K562 (cell line): ENCODE data around the gene SLC35G6. TPM values are rescaled to one million over a fixed set of nuclear protein-coding genes. Genes with fewer than 3 reads are reported as not detected.

Experiments used
- ATAC-seq: fragments of 200-7000 bp; cut with Tn5 transposase; 3 replicates; pipeline ENCODE4 v1.9.1; 2020; ENCODE audit warnings: moderate library complexity
- BruUV-seq: library from RNA; stranded (reverse); fragments of 400-500 nt; replicated peaks from 2 replicates; lab custom pipeline; 2021; lab: Mats Ljungman, UMichigan
- CTCF ChIA-PET: fragments of 300-600 bp; formaldehyde crosslinking; extraction: SDS; loops from one replicate; lab custom pipeline; 2021; ENCODE audit warnings: low intra/inter-chr PET ratio; lab: Yijun Ruan, JAX
- POLR2A ChIA-PET: fragments of 300-600, 350-650 bp; sonication (Branson Sonifier 250); formaldehyde crosslinking; extraction: SDS; loops from one replicate; lab custom pipeline; 2021; ENCODE audit warnings: antibody characterized with exemption, inconsistent platforms; lab: Yijun Ruan, JAX
- DNase-seq, 4 experiments: peaks; one replicate each; pipeline versions ENCODE4 v3.0.0 to v3.0.0-alpha.2; 2011 to 2018; ENCODE audit warnings: low spot score in 3 of 4, mixed read lengths in 3 of 4; ENCODE audit errors: extremely low read depth in 1 of 4
- FAIRE-seq: peaks from 2 replicates; lab custom pipeline; 2011; peaks lifted over from hg19 to GRCh38; lab: Jason Lieb, UNC
- H2AFZ ChIP-seq: 2 replicates; pipeline ENCODE4 v1.6.0; 2011; ENCODE audit warnings: low read depth, low read length, control low read depth, inconsistent platforms
- H3K27ac ChIP-seq: fragments of 200-600 bp; 3 replicates; pipeline ENCODE4 v1.8.0; 2011; ENCODE audit warnings: low read depth, mild to moderate bottlenecking, control low read depth, inconsistent platforms, low read length, moderate library complexity, mixed read lengths; ENCODE audit errors: extremely low read depth
- H3K27me3 ChIP-seq, 2 experiments: fragments of 300-600 bp in 1 of 2; 2 replicates in 1 of 2; 3 replicates in 1 of 2; pipeline versions ENCODE4 v1.6.0 to v1.8.0; 2011; ENCODE audit warnings: inconsistent platforms in 2 of 2, low read length in 2 of 2, mild to moderate bottlenecking in 1 of 2, mixed read lengths in 1 of 2, moderate library complexity in 1 of 2; ENCODE audit not compliant: control insufficient read depth in 2 of 2, insufficient read depth in 2 of 2
- H3K36me3 ChIP-seq: fragments of 300-600 bp; 3 replicates; pipeline ENCODE4 v1.8.0; 2011; ENCODE audit warnings: mild to moderate bottlenecking, low read length, inconsistent platforms; ENCODE audit not compliant: control insufficient read depth, insufficient read depth
- H3K4me1 ChIP-seq, 2 experiments: fragments of 200-600 bp in 1 of 2; replicated peaks in 1 of 2; 2 replicates in 1 of 2; 3 replicates in 1 of 2; pipeline versions ENCODE4 v1.5.1 to v1.8.0; 2011; ENCODE audit warnings: inconsistent platforms in 2 of 2, low read length in 2 of 2, mild to moderate bottlenecking in 1 of 2, mixed read lengths in 1 of 2, moderate library complexity in 1 of 2; ENCODE audit not compliant: control insufficient read depth in 2 of 2, insufficient read depth in 2 of 2
- H3K4me2 ChIP-seq: 2 replicates; pipeline ENCODE4 v1.6.1; 2011; ENCODE audit warnings: low read length, control low read depth, inconsistent platforms, mixed read lengths; ENCODE audit not compliant: insufficient read depth
- H3K4me3 ChIP-seq: fragments of 200-600 bp; sonication (generic), shearing (Covaris generic); 2 replicates; pipeline ENCODE4 v1.5.1; 2016; ENCODE audit warnings: control low read depth, inconsistent platforms
- H3K79me2 ChIP-seq: fragments of 200-600 bp; 3 replicates; pipeline ENCODE4 v1.8.0; 2011; ENCODE audit warnings: low read length, inconsistent platforms; ENCODE audit not compliant: control insufficient read depth, insufficient read depth
- H3K9ac ChIP-seq, 2 experiments: 2 replicates each; pipeline versions ENCODE4 v1.6.0 to v1.6.1; 2011; ENCODE audit warnings: low read depth in 2 of 2, low read length in 2 of 2, control low read depth in 1 of 2, inconsistent platforms in 1 of 2, mild to moderate bottlenecking in 1 of 2, mixed read lengths in 1 of 2; ENCODE audit not compliant: insufficient read depth in 1 of 2
- H3K9me1 ChIP-seq: one replicate; pipeline ENCODE4 v1.6.0; 2011; ENCODE audit warnings: inconsistent platforms, mild to moderate bottlenecking, low read length, moderate library complexity; ENCODE audit not compliant: control insufficient read depth, insufficient read depth
- H3K9me3 ChIP-seq: replicated peaks from 2 replicates; pipeline ENCODE4 v1.5.1; 2011; ENCODE audit warnings: low read depth, low read length, inconsistent platforms; ENCODE audit not compliant: control insufficient read depth, insufficient read depth
- H4K20me1 ChIP-seq: replicated peaks from 2 replicates; pipeline ENCODE4 v1.6.1; 2011; ENCODE audit warnings: low read length, inconsistent platforms, mixed read lengths; ENCODE audit not compliant: control insufficient read depth, insufficient read depth
- CC2D1A ChIP-seq: fragments of 450-650 bp; IDR thresholded peaks from 2 replicates; pipeline ENCODE4 v1.6.1; 2017; ENCODE audit warnings: mild to moderate bottlenecking
- CTBP1 ChIP-seq: fragments of 450-650 bp; IDR thresholded peaks from 2 replicates; pipeline ENCODE4 v1.6.1; 2016; ENCODE audit warnings: borderline replicate concordance
- FOXJ3 ChIP-seq: sonication (generic); formaldehyde crosslinking; IDR thresholded peaks from 2 replicates; pipeline ENCODE4 v1.4.0; 2020; ENCODE audit warnings: mild to moderate bottlenecking, missing genetic modification reagents
- FOXP1 ChIP-seq: sonication (generic); formaldehyde crosslinking; IDR thresholded peaks from 2 replicates; pipeline ENCODE4 v1.8.0; 2022; ENCODE audit warnings: mild to moderate bottlenecking, missing genetic modification reagents
- HDAC8 ChIP-seq: fragments of 450-650 bp; IDR thresholded peaks from 2 replicates; pipeline ENCODE4 v1.6.1; 2016; ENCODE audit warnings: mild to moderate bottlenecking, missing genetic modification characterization, moderate library complexity, missing compliant biosample characterization
- MEF2A ChIP-seq: IDR thresholded peaks from 2 replicates; pipeline ENCODE4 v1.6.1; 2011; ENCODE audit warnings: low read depth, mild to moderate bottlenecking, low read length, moderate library complexity; ENCODE audit not compliant: control insufficient read depth
- NR2C2 ChIP-seq, 2 experiments: fragments of 200-800 bp in 1 of 2; sonication (Bioruptor generic) in 1 of 2; sonication (generic) in 1 of 2; formaldehyde crosslinking in 1 of 2; IDR thresholded peaks; 2 replicates each; pipeline versions ENCODE4 v1.6.1 to v1.8.0; 2016 to 2022; ENCODE audit warnings: mild to moderate bottlenecking in 1 of 2, missing compliant biosample characterization in 1 of 2, missing genetic modification characterization in 1 of 2, missing genetic modification reagents in 1 of 2
- PHF21A ChIP-seq: fragments of 450-650 bp; IDR thresholded peaks from 2 replicates; pipeline ENCODE4 v1.6.1; 2017; ENCODE audit warnings: low read depth, borderline replicate concordance
- POLR3A ChIP-seq: IDR thresholded peaks from 2 replicates; pipeline ENCODE4 v1.6.1; 2011; ENCODE audit warnings: borderline replicate concordance, mild to moderate bottlenecking, moderate library complexity; ENCODE audit not compliant: insufficient read length, insufficient read depth; ENCODE audit errors: extremely low read depth
- RFX1 ChIP-seq: fragments of 450-650 bp; IDR thresholded peaks from 2 replicates; pipeline ENCODE4 v1.6.1; 2016; ENCODE audit warnings: mild to moderate bottlenecking, moderate library complexity
- TOE1 ChIP-seq, 2 experiments: fragments of 450-650 bp in 1 of 2; sonication (generic) in 1 of 2; formaldehyde crosslinking in 1 of 2; IDR thresholded peaks; 2 replicates each; pipeline versions ENCODE4 v1.7.1 to v1.8.0; 2016 to 2022; ENCODE audit warnings: borderline replicate concordance in 2 of 2, mild to moderate bottlenecking in 2 of 2, antibody characterized with exemption in 1 of 2, inconsistent platforms in 1 of 2, low read depth in 1 of 2, missing genetic modification reagents in 1 of 2, moderate library complexity in 1 of 2
- ZFX ChIP-seq: sonication (generic); formaldehyde crosslinking; IDR thresholded peaks from 2 replicates; pipeline ENCODE4 v1.8.0; 2022; ENCODE audit warnings: mild to moderate bottlenecking, missing genetic modification reagents, moderate library complexity
- ZNF23 ChIP-seq: fragments of 250-450 bp; sonication (Bioruptor Pico); IDR thresholded peaks from 2 replicates; pipeline ENCODE4 v1.4.0; 2020; ENCODE audit warnings: mild to moderate bottlenecking
- ZNF551 ChIP-seq: fragments of 250-450 bp; sonication (Bioruptor Pico); IDR thresholded peaks from 2 replicates; pipeline ENCODE4 v1.5.0; 2021; ENCODE audit warnings: mild to moderate bottlenecking, moderate library complexity
- ZNF583 ChIP-seq: fragments of 250-450 bp; sonication (Bioruptor Pico); IDR thresholded peaks from 2 replicates; pipeline ENCODE4 v1.4.0; 2020
- ZNF717 ChIP-seq: fragments of 250-450 bp; sonication (Bioruptor Pico); IDR thresholded peaks from 2 replicates; pipeline ENCODE4 v1.5.0; 2021
- WGBS: fragments of 100-300 bp; shearing (Covaris generic); methylation state at CpG from one replicate; pipeline ENCODE4 v1.1.6; 2016; ENCODE audit warnings: low coverage, mixed read lengths; ENCODE audit not compliant: insufficient coverage; ENCODE audit errors: missing lambda C conversion rate; 5-methylcytosine and 5-hydroxymethylcytosine counted together
- in situ Hi-C: fragments of 300-500 bp; cut with MboI; formaldehyde crosslinking; loops from 4 replicates; pipeline ENCODE4 v1.15.0; 2018; ENCODE audit warnings: inconsistent platforms, mixed read lengths
- intact Hi-C: fragments of 100-400 bp; cut with micrococcal nuclease; formaldehyde crosslinking; loops from 2 replicates; pipeline ENCODE4 v1.14.2; 2022
- polyA plus RNA-seq, 8 experiments: library from polyadenylated mRNA; depleted of rRNA in 4 of 8; stranded (reverse) in 5 of 8; unstranded in 3 of 8; fragments of >200 nt; fragmentation: Nextera tagmentation in 2 of 8; fragmentation: Illumina TruSeq in 1 of 8; extraction: Ambion mirVana in 2 of 8; extraction: Trizol in 1 of 8; gene quantifications; 2 replicates each; pipeline versions ENCODE4 v1.2.1 to v1.2.3, GENCODE V29; 2011 to 2014; ENCODE audit warnings: inconsistent platforms in 1 of 8, missing spikeins in 1 of 8
- total RNA-seq, 7 experiments: library from RNA; depleted of rRNA in 6 of 7; stranded (reverse); fragments of >200 nt in 6 of 7; fragmentation: Illumina TruSeq in 2 of 7; extraction: Trizol in 2 of 7; gene quantifications; 2 replicates each; pipeline versions ENCODE4 v1.2.1 to v1.2.3, GENCODE V29; 2011 to 2021; ENCODE audit warnings: low replicate concordance in 1 of 7
- TF ChIP-seq, protein P1 (sequence below): fragments of 250-450 bp; sonication (Bioruptor Pico); IDR thresholded peaks from 2 replicates; pipeline ENCODE4 v1.8.0; 2021; ENCODE audit warnings: mild to moderate bottlenecking, moderate library complexity

Gene SLC35G6
- total and polyA plus RNA-seq, 9 of the 15 experiments (the other 6 are each of a cell fraction or from before 2014, with no cell fraction given) = not detected

DNA sequence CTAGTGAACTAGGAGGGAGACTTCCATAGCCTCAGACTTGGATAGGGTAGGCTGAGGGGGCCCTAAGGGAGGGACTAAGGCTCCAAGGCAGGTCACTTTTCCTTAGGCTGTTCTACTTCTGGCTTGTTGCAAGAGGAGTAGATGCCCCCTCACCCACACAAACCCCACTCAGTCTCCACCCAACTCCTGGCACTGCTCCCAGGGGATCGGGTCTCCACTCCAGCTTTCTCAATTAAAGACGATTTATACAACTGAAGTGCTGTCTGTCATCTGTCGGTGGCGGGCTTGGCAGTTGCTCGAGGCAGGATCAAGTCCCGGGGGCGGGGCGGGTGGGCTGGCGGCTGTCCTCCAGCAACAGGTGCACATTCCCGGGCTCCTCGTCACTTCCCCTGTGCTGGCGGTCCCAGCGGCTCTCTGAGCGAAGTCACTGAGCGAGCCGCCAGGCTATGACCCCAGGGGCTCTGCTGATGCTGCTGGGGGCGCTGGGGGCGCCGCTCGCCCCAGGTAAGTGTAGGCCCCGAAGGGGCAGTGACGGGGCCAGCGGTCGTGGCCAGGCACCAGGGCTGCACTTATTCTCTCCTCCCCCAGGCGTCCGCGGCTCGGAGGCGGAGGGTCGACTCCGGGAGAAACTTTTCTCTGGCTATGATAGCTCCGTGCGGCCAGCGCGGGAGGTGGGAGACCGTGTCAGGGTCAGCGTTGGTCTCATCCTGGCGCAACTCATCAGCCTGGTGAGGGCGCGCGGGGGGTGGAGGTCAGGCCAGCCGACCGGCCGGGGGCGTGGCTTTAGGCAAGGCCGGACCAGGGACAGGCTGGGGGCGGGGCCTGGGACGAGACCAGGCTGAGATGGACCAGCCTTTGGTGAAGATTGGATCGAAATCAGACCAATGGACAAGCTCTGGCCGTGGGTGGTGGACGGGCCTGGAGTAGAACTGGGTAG lies 36.3 kb upstream of the SLC35G6 start, which contains the start of gene CHRNB1 (continued):
- TF ChIP-seq NR2C2 (CRISPR knock-in tag; IDR thresholded peaks at IDR 0.05) (no peak), NR2C2 (tag; IDR thresholded peaks at IDR 0.05) (peak; percentile 78), MEF2A (no peak)
- TF ChIP-seq, all 486 proteins: peak for 31

DNA sequence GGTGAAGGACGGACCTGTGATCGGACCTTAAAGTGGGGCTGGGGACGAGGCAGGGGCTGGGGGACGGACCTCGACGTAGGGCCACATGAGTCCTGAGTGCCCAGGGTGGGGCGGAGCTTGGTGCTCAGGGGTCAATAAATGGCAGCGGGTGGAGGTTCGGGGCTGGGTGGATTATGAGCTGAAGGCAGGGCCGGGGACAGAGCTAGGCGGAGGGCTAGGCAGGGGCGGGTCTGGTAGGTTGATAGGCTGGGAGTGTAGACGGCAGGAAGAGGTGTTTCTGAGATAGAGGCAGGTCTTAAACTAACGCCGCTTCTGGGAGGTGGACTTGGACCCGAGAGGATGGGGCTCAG lies 35.7 kb upstream of the SLC35G6 start:
- CTCF ChIA-PET = no interaction called here
- Histone ChIP-seq H3K27me3 (no peaks in the 10 kb centered on the region), H3K27ac (peak overlapping the region; percentile 30; the same call in 2 of the 3 replicates), H3K79me2 (no peaks in the 10 kb centered on the region), H4K20me1 (no peaks in the 10 kb centered on the region), H3K9me1 (peaks cover 3% of the 10 kb centered on the region), H3K4me1 (peaks cover 11 to 40% of the 10 kb centered on the region in 2 experiments; a peak in 4 of 5 replicates), H3K36me3 (no peaks in the 10 kb centered on the region), H3K4me2 (peak overlapping the region; percentile 65), H3K4me3 (peak overlapping the region; percentile 35), H3K9ac (peak overlapping the region; percentile 41 to 89; a peak in 3 of 4 replicates), H2AFZ (peak overlapping the region; percentile 86), H3K9me3 (no peaks in the 10 kb centered on the region)
- BruUV-seq = no TSS peak
- intact Hi-C loops (no loop called here), in situ Hi-C loops (no loop called here)
- DNase-seq = peak in 2 of 4 experiments; percentile 68 to 74
- 0% methylated on average over 7 of the region's 16 CpGs for WGBS
- no peak for FAIRE-seq
- ATAC-seq = peak; percentile 81
- POLR2A ChIA-PET = interaction anchor here (0.6 to 1.0 kb wide), 4 partner anchors 8 to 235 kb away, joined by 3 read pairs; partner anchors contain the start of gene POLR2A
- TF ChIP-seq POLR3A (no peak), CTBP1 (no peak), ZNF551 (CRISPR knock-in tag) (no peak), PHF21A (no peak), ZNF717 (CRISPR knock-in tag) (no peak), ZNF23 (CRISPR knock-in tag) (no peak), ZFX (no peak), TOE1 (IDR thresholded peaks at IDR 0.05; ENCODE audit: borderline replicate concordance) (peak; percentile 30; the same call in 1 of the 2 replicates), TOE1 (CRISPR knock-in tag; IDR thresholded peaks at IDR 0.05; ENCODE audit: borderline replicate concordance, low read depth) (no peak), FOXJ3 (CRISPR knock-in tag) (no peak), RFX1 (no peak), ZNF583 (no peak), FOXP1 (CRISPR knock-in tag) (no peak), CC2D1A (0 out of 2 replicates have a peak, but pooled peaks have one; percentile 15), HDAC8 (tag) (no peak)
- TF ChIP-seq, protein P1, sequence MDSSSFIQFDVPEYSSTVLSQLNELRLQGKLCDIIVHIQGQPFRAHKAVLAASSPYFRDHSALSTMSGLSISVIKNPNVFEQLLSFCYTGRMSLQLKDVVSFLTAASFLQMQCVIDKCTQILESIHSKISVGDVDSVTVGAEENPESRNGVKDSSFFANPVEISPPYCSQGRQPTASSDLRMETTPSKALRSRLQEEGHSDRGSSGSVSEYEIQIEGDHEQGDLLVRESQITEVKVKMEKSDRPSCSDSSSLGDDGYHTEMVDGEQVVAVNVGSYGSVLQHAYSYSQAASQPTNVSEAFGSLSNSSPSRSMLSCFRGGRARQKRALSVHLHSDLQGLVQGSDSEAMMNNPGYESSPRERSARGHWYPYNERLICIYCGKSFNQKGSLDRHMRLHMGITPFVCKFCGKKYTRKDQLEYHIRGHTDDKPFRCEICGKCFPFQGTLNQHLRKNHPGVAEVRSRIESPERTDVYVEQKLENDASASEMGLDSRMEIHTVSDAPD (CRISPR knock-in tag) = no peak
